Neural progenitor cell (in vitro differentiated cells): ENCODE data around the gene SMTNL1. TPM values are rescaled to one million over a fixed set of nuclear protein-coding genes. Genes with fewer than 3 reads are reported as not detected.

Experiments
- DNase-seq: peaks from one replicate; pipeline ENCODE4 v3.0.0-alpha.2; 2016; ENCODE audit warnings: low spot score
- H2AFZ ChIP-seq: fragments of 200-600 bp; sonication (generic); replicated peaks from 2 replicates; pipeline ENCODE4 v1.6.1; 2016; ENCODE audit warnings: antibody characterized with exemption
- H3F3A ChIP-seq: fragments of 200-600 bp; sonication (generic); 2 replicates; pipeline ENCODE4 v1.6.1; 2016; ENCODE audit warnings: antibody characterized with exemption, low read depth
- H3K27ac ChIP-seq: fragments of 200-600 bp; sonication (generic); 2 replicates; pipeline ENCODE4 v1.5.1; 2016; ENCODE audit warnings: mild to moderate bottlenecking
- H3K27me3 ChIP-seq: fragments of 200-600 bp; sonication (generic); 2 replicates; pipeline ENCODE4 v1.6.1; 2016; ENCODE audit warnings: mild to moderate bottlenecking, moderate library complexity
- H3K36me3 ChIP-seq: fragments of 200-600 bp; sonication (generic); 2 replicates; pipeline ENCODE4 v1.5.1; 2016
- H3K4me1 ChIP-seq: fragments of 200-600 bp; sonication (generic); 2 replicates; pipeline ENCODE4 v1.6.1; 2016; ENCODE audit warnings: mixed run types
- H3K4me2 ChIP-seq: fragments of 200-600 bp; sonication (generic); 2 replicates; pipeline ENCODE4 v1.6.1; 2016
- H3K4me3 ChIP-seq: fragments of 200-600 bp; sonication (generic); 2 replicates; pipeline ENCODE4 v1.5.1; 2016
- H3K79me2 ChIP-seq: fragments of 200-600 bp; sonication (generic); 2 replicates; pipeline ENCODE4 v1.6.1; 2016; ENCODE audit warnings: low read depth
- H3K9ac ChIP-seq: fragments of 200-600 bp; sonication (generic); 2 replicates; pipeline ENCODE4 v1.6.1; 2016
- H3K9me3 ChIP-seq: fragments of 200-600 bp; sonication (generic); 2 replicates; pipeline ENCODE4 v1.5.1; 2016; ENCODE audit warnings: low read depth
- H4K20me1 ChIP-seq: fragments of 200-600 bp; sonication (generic); 2 replicates; pipeline ENCODE4 v1.6.1; 2016; ENCODE audit warnings: low read depth
- H3K27ac Mint-ChIP-seq: 3 replicates; pipeline ENCODE4 v1.8.0; 2021; ENCODE audit warnings: mixed read lengths
- H3K27me3 Mint-ChIP-seq: 2 replicates; pipeline ENCODE4 v1.8.0; 2022; ENCODE audit warnings: low read depth, mild to moderate bottlenecking, inconsistent platforms, moderate library complexity, mixed read lengths; ENCODE audit not compliant: insufficient read depth
- H3K36me3 Mint-ChIP-seq: 3 replicates; pipeline ENCODE4 v1.8.0; 2021; ENCODE audit warnings: mixed read lengths
- H3K4me1 Mint-ChIP-seq: 3 replicates; pipeline ENCODE4 v1.8.0; 2021; ENCODE audit warnings: mixed read lengths
- H3K4me3 Mint-ChIP-seq: 3 replicates; pipeline ENCODE4 v1.8.0; 2021; ENCODE audit warnings: mild to moderate bottlenecking, moderate library complexity, mixed read lengths
- H3K9me3 Mint-ChIP-seq: 3 replicates; pipeline ENCODE4 v1.8.0; 2020; ENCODE audit warnings: mixed read lengths
- EZH2 ChIP-seq: fragments of 200-600 bp; sonication (generic); IDR thresholded peaks from 2 replicates; pipeline ENCODE4 v1.6.1; 2017; ENCODE audit warnings: antibody characterized with exemption, mild to moderate bottlenecking, moderate library complexity
- EZH2phosphoT487 ChIP-seq: fragments of 200-600 bp; sonication (generic); IDR thresholded peaks from 2 replicates; pipeline ENCODE4 v1.6.1; 2017; ENCODE audit warnings: antibody characterized with exemption
- total RNA-seq: library from RNA; depleted of rRNA; stranded (reverse); fragments of >200 nt; gene quantifications from 2 replicates; pipeline ENCODE4 v1.2.3, GENCODE V29; 2015; ENCODE audit warnings: low replicate concordance
- TF ChIP-seq, protein P1 (sequence below): fragments of 200-600 bp; sonication (generic); IDR thresholded peaks from 2 replicates; pipeline ENCODE4 v1.5.1; 2017; ENCODE audit warnings: antibody characterized with exemption, mild to moderate bottlenecking

SMTNL1 gene
- total RNA-seq, 1 donor from 2014 or later, result not detected

DNA sequence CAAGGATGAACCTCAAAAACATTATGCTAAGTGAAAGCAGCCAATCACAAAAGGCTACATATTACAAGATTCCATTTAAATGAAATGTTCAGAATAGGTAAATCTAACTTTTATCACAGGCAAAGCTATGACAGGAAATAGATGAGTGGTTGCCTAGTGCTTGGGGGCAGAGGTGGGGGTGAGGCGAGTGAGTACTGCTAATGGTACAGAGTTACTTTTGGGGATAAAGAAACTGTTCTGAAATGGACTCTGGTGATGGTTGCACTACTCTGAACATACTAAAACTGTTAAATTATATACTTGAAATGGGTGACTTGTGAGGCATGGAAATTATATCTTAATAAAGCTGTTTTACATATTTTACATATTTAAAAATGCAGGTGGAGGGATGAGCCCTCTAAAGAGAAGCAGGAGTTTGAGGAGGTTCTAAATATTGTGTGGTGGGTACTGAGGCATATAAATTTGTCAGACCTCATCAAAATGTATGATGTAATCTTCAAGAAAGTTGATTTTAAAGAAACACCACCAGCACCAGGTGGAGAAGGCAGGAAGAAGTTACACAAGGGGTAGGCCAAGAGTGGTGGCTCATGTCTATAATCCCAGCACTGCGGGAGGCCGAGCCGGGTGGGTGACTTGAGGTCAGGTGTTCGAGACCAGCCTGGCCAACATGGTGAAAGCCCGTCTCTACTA is 25.5 kb upstream of the SMTNL1 start:
- Histone ChIP-seq H2AFZ (no peak overlapping the region), H3K27me3 (peaks cover 52% of the 10 kb centered on the region), H3K4me3 (no peak overlapping the region), H3K9ac (no peak overlapping the region), H4K20me1 (peaks cover 15% of the 10 kb centered on the region), H3K79me2 (no peaks in the 10 kb centered on the region), H3K4me1 (peaks cover 16% of the 10 kb centered on the region), H3F3A (peaks cover 25% of the 10 kb centered on the region), H3K4me2 (no peak overlapping the region), H3K36me3 (no peaks in the 10 kb centered on the region), H3K9me3 (no peaks in the 10 kb centered on the region), H3K27ac (no peak overlapping the region)
- Mint-ChIP-seq H3K27me3 (peaks cover 39% of the 10 kb centered on the region), H3K36me3 (no peaks in the 10 kb centered on the region), H3K27ac (no peak overlapping the region), H3K9me3 (no peaks in the 10 kb centered on the region), H3K4me1 (peaks cover 10% of the 10 kb centered on the region), H3K4me3 (no peak overlapping the region)
- TF ChIP-seq, protein P1, sequence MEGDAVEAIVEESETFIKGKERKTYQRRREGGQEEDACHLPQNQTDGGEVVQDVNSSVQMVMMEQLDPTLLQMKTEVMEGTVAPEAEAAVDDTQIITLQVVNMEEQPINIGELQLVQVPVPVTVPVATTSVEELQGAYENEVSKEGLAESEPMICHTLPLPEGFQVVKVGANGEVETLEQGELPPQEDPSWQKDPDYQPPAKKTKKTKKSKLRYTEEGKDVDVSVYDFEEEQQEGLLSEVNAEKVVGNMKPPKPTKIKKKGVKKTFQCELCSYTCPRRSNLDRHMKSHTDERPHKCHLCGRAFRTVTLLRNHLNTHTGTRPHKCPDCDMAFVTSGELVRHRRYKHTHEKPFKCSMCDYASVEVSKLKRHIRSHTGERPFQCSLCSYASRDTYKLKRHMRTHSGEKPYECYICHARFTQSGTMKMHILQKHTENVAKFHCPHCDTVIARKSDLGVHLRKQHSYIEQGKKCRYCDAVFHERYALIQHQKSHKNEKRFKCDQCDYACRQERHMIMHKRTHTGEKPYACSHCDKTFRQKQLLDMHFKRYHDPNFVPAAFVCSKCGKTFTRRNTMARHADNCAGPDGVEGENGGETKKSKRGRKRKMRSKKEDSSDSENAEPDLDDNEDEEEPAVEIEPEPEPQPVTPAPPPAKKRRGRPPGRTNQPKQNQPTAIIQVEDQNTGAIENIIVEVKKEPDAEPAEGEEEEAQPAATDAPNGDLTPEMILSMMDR, result no peak
- TF ChIP-seq EZH2 (no peak), EZH2phosphoT487 (no peak)
- DNase-seq, result no peak

DNA sequence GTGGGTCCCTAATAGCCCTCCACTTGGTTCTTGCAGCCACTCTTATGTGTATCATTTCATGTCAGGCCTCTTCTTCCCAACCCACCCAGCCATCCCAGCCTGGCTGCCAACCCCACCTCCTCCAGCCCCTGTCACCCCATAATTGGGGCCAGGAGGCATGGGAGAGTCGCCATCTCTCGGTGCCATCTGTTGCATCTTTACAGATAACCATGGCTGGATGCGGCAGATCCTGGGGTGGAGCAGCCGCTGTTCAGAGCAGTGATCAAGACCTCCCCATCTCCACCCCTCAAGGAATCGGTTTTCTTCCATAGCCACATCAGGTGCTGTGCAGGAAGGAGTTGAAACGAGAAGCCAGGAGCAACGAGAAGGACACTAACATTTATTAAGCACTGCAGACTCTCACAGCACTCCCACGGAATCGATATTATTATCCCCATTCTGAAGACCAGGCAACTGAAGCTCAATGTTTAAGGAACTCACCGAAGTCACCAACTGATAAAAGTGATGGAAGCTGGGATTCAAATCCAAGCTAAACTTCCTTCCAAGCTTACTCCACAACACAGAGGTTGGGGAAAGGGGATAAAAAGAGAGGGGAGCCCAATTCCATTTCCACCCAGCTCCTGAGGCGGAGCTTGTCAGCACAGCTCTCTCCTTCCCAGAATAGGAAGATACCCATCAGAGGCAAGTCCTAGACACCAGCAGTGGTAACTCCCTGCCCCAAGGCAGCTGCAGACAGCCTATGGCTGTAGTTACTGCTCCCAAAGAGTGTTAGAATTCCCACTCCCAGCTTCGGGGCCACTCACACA is 24.5 kb upstream of the SMTNL1 start:
- H3K36me3 Mint-ChIP-seq, result no peaks in the 10 kb centered on the region
- peaks cover 46% of the 10 kb centered on the region for H3K27me3 Mint-ChIP-seq
- Histone ChIP-seq H2AFZ (no peak overlapping the region), H3K9me3 (no peaks in the 10 kb centered on the region), H3K4me1 (peaks cover 16% of the 10 kb centered on the region), H3F3A (peaks cover 26% of the 10 kb centered on the region), H3K27me3 (peaks cover 62% of the 10 kb centered on the region), H4K20me1 (peaks cover 15% of the 10 kb centered on the region), H3K4me3 (no peak overlapping the region), H3K4me2 (no peak overlapping the region), H3K27ac (no peak overlapping the region), H3K36me3 (no peaks in the 10 kb centered on the region), H3K9ac (no peak overlapping the region), H3K79me2 (no peaks in the 10 kb centered on the region)
- DNase-seq, result no peak
- TF ChIP-seq, protein P1, result no peak
- TF ChIP-seq EZH2phosphoT487 (no peak), EZH2 (no peak)
- H3K4me1 Mint-ChIP-seq, result peaks cover 10% of the 10 kb centered on the region
- H3K27ac Mint-ChIP-seq, result no peak overlapping the region
- H3K9me3 Mint-ChIP-seq, result peaks cover 2% of the 10 kb centered on the region
- H3K4me3 Mint-ChIP-seq, result no peak overlapping the region

DNA sequence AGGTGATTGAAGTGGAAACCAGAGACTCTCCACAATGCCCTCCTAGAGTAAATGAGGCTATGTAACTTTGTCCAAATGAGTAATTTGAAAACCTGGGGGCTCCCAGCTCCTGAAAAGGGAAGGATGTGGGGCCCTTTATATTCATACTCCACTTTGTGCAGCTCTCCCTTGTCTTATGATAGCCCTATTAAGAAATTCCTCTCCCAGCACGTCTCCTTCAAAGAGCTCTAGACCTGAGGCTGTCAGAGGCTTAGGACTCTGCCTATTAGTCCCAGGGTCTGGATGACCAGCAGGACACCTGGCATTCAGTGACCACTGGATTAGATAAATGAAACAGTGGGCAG is 24.0 kb upstream of the SMTNL1 start:
- no peak overlapping the region for H3K27ac Mint-ChIP-seq

More for the DNA sequence above, 24.0 kb upstream of the SMTNL1 start:
- Mint-ChIP-seq H3K9me3 (peaks cover 2% of the 10 kb centered on the region), H3K36me3 (no peaks in the 10 kb centered on the region), H3K4me1 (peaks cover 10% of the 10 kb centered on the region), H3K27me3 (peaks cover 46% of the 10 kb centered on the region), H3K4me3 (peak overlapping the region; percentile 74)
- Histone ChIP-seq H4K20me1 (peaks cover 15% of the 10 kb centered on the region), H3K27me3 (peaks cover 65% of the 10 kb centered on the region), H3K27ac (no peak overlapping the region), H3K36me3 (no peaks in the 10 kb centered on the region), H3K4me2 (no peak overlapping the region), H3K4me3 (no peak overlapping the region), H3K9ac (no peak overlapping the region), H3K9me3 (no peaks in the 10 kb centered on the region), H3K79me2 (no peaks in the 10 kb centered on the region), H2AFZ (no peak overlapping the region), H3K4me1 (peaks cover 16% of the 10 kb centered on the region), H3F3A (peaks cover 26% of the 10 kb centered on the region)
- TF ChIP-seq, protein P1, result no peak
- TF ChIP-seq EZH2 (no peak), EZH2phosphoT487 (no peak)
- DNase-seq, result no peak
